H9 (cell line): ENCODE data around the gene TREM1. TPM values are rescaled to one million over a fixed set of nuclear protein-coding genes. Genes with fewer than 3 reads are reported as not detected.

Experiments
- DNase-seq: peaks from one replicate; pipeline ENCODE4 v3.0.0-alpha.2; 2017
- H2AFZ ChIP-seq: one replicate; pipeline ENCODE4 v1.6.1; 2013; ENCODE audit warnings: mild to moderate bottlenecking, low read length, control low read depth, moderate library complexity
- H2AK5ac ChIP-seq: 2 replicates; pipeline ENCODE4 v1.6.1; 2013; ENCODE audit warnings: low read length, control low read depth, mixed read lengths; ENCODE audit not compliant: insufficient read length
- H2BK120ac ChIP-seq: one replicate; pipeline ENCODE4 v1.6.1; 2013; ENCODE audit warnings: low read depth, mild to moderate bottlenecking, low read length, control low read depth, inconsistent platforms; ENCODE audit not compliant: poor library complexity, severe bottlenecking
- H2BK12ac ChIP-seq: 2 replicates; pipeline ENCODE4 v1.6.1; 2013; ENCODE audit warnings: low read length, control low read depth, mixed read lengths, low read depth; ENCODE audit not compliant: insufficient read length
- H2BK15ac ChIP-seq: 2 replicates; pipeline ENCODE4 v1.6.1; 2013; ENCODE audit warnings: low read depth, low read length, control low read depth
- H2BK20ac ChIP-seq: one replicate; pipeline ENCODE4 v1.6.1; 2013; ENCODE audit warnings: low read depth, mild to moderate bottlenecking, low read length, control low read depth, inconsistent platforms; ENCODE audit not compliant: poor library complexity, severe bottlenecking
- H2BK5ac ChIP-seq: 2 replicates; pipeline ENCODE4 v1.6.1; 2013; ENCODE audit warnings: low read length, control low read depth, mixed read lengths; ENCODE audit not compliant: insufficient read length
- H3K14ac ChIP-seq: 2 replicates; pipeline ENCODE4 v1.6.1; 2013; ENCODE audit warnings: low read length, control low read depth; ENCODE audit not compliant: insufficient read depth
- H3K18ac ChIP-seq: 2 replicates; pipeline ENCODE4 v1.6.1; 2013; ENCODE audit warnings: low read depth, mild to moderate bottlenecking, mixed read lengths, low read length, control low read depth; ENCODE audit not compliant: insufficient read length
- H3K23ac ChIP-seq: 2 replicates; pipeline ENCODE4 v1.6.1; 2013; ENCODE audit warnings: low read length, control low read depth, mixed read lengths, low read depth; ENCODE audit not compliant: insufficient read length
- H3K23me2 ChIP-seq: 2 replicates; pipeline ENCODE4 v1.6.1; 2013; ENCODE audit warnings: low read depth, mild to moderate bottlenecking, mixed read lengths, low read length, control low read depth; ENCODE audit not compliant: insufficient read length, poor library complexity, severe bottlenecking
- H3K27ac ChIP-seq: 2 replicates; pipeline ENCODE4 v1.5.1; 2013; ENCODE audit warnings: low read length, control low read depth, mixed read lengths, low read depth; ENCODE audit not compliant: insufficient read length
- H3K27me3 ChIP-seq: 2 replicates; pipeline ENCODE4 v1.6.1; 2013; ENCODE audit warnings: low read length, control low read depth, inconsistent platforms; ENCODE audit not compliant: insufficient read depth
- H3K4ac ChIP-seq: 2 replicates; pipeline ENCODE4 v1.6.1; 2013; ENCODE audit warnings: low read depth, mild to moderate bottlenecking, control low read depth, inconsistent platforms, low read length, moderate library complexity
- H3K4me1 ChIP-seq: 2 replicates; pipeline ENCODE4 v1.6.1; 2013; ENCODE audit warnings: low read length, control low read depth, inconsistent platforms; ENCODE audit not compliant: insufficient read depth
- H3K4me2 ChIP-seq: 2 replicates; pipeline ENCODE4 v1.6.1; 2013; ENCODE audit warnings: low read length, control low read depth, mixed read lengths; ENCODE audit not compliant: insufficient read length, insufficient read depth
- H3K56ac ChIP-seq: 2 replicates; pipeline ENCODE4 v1.6.1; 2013; ENCODE audit warnings: low read depth, mild to moderate bottlenecking, mixed read lengths, low read length, control low read depth; ENCODE audit not compliant: insufficient read length
- H3K79me1 ChIP-seq: 2 replicates; pipeline ENCODE4 v1.6.1; 2013; ENCODE audit warnings: low read depth, mild to moderate bottlenecking, moderate library complexity, low read length, control low read depth, inconsistent platforms; ENCODE audit not compliant: insufficient read depth, poor library complexity, severe bottlenecking
- H3K79me2 ChIP-seq: 2 replicates; pipeline ENCODE4 v1.6.1; 2013; ENCODE audit warnings: low read length, control low read depth, inconsistent platforms; ENCODE audit not compliant: insufficient read depth
- H3K9ac ChIP-seq: 2 replicates; pipeline ENCODE4 v1.6.1; 2013; ENCODE audit warnings: low read length, control low read depth, mixed read lengths; ENCODE audit not compliant: insufficient read length; ENCODE audit errors: extremely low read depth
- H3K9me3 ChIP-seq: one replicate; pipeline ENCODE4 v1.6.1; 2013; ENCODE audit warnings: low read depth, low read length, inconsistent platforms; ENCODE audit not compliant: control insufficient read depth
- H3T11ph ChIP-seq: one replicate; pipeline ENCODE4 v1.6.1; 2013; ENCODE audit warnings: mild to moderate bottlenecking, low read length, control low read depth, inconsistent platforms
- H4K20me1 ChIP-seq: one replicate; pipeline ENCODE4 v1.6.1; 2013; ENCODE audit not compliant: control insufficient read depth, insufficient read length, insufficient read depth
- H4K5ac ChIP-seq: 2 replicates; pipeline ENCODE4 v1.6.1; 2013; ENCODE audit warnings: low read depth, mild to moderate bottlenecking, mixed read lengths, low read length, control low read depth; ENCODE audit not compliant: insufficient read length
- H4K8ac ChIP-seq: replicated peaks from 2 replicates; pipeline ENCODE4 v1.6.1; 2013; ENCODE audit warnings: low read length, control low read depth, mixed read lengths, low read depth; ENCODE audit not compliant: insufficient read length
- H4K91ac ChIP-seq: 2 replicates; pipeline ENCODE4 v1.6.1; 2013; ENCODE audit warnings: low read depth, mild to moderate bottlenecking, moderate library complexity, mixed read lengths, low read length, control low read depth; ENCODE audit not compliant: insufficient read length
- H3K27ac Mint-ChIP-seq, 3 experiments: 2 replicates in 2 of 3; 3 replicates in 1 of 3; pipeline ENCODE4 v1.8.0; 2020 to 2021; ENCODE audit warnings: mixed read lengths in 3 of 3, mild to moderate bottlenecking in 1 of 3, moderate library complexity in 1 of 3
- H3K27me3 Mint-ChIP-seq: 2 replicates; pipeline ENCODE4 v1.8.0; 2021; ENCODE audit warnings: low read depth, mild to moderate bottlenecking, moderate library complexity, mixed read lengths
- H3K36me3 Mint-ChIP-seq, 3 experiments: 2 replicates in 2 of 3; 3 replicates in 1 of 3; pipeline ENCODE4 v1.8.0; 2020 to 2021; ENCODE audit warnings: low read depth in 3 of 3, mixed read lengths in 3 of 3; ENCODE audit not compliant: insufficient read depth in 1 of 3
- H3K4me1 Mint-ChIP-seq, 2 experiments: 2 replicates each; pipeline ENCODE4 v1.8.0; 2020; ENCODE audit warnings: mixed read lengths in 2 of 2
- H3K4me3 Mint-ChIP-seq, 2 experiments: 2 replicates in 1 of 2; 3 replicates in 1 of 2; pipeline ENCODE4 v1.8.0; 2020 to 2021; ENCODE audit warnings: mild to moderate bottlenecking in 2 of 2, mixed read lengths in 2 of 2, moderate library complexity in 1 of 2
- H3K9me3 Mint-ChIP-seq, 2 experiments: 2 replicates in 1 of 2; 3 replicates in 1 of 2; pipeline ENCODE4 v1.8.0; 2020; ENCODE audit warnings: mild to moderate bottlenecking in 2 of 2, mixed read lengths in 2 of 2, moderate library complexity in 1 of 2
- WGBS: extraction: QIAGEN DNeasy Blood & Tissue Kit; methylation state at CpG from one replicate; pipeline ENCODE4 v1.1.7; 2013; ENCODE audit warnings: missing lambda C conversion rate, low lambda C conversion rate, mixed read lengths; ENCODE audit not compliant: insufficient read length; ENCODE audit errors: extremely low coverage; 5-methylcytosine and 5-hydroxymethylcytosine counted together
- total RNA-seq: library from RNA; stranded (reverse); gene quantifications from 2 replicates; pipeline ENCODE4 v1.2.1, GENCODE V29; 2021
- TF ChIP-seq, protein P1 (sequence below): fragments of 200-600 bp; sonication (generic); conservative IDR thresholded peaks from 3 replicates; pipeline ENCODE4 v1.8.0; 2021; ENCODE audit warnings: antibody characterized with exemption, mild to moderate bottlenecking

TREM1 gene
- total RNA-seq, 1 experiment from 2014 or later = not detected

DNA sequence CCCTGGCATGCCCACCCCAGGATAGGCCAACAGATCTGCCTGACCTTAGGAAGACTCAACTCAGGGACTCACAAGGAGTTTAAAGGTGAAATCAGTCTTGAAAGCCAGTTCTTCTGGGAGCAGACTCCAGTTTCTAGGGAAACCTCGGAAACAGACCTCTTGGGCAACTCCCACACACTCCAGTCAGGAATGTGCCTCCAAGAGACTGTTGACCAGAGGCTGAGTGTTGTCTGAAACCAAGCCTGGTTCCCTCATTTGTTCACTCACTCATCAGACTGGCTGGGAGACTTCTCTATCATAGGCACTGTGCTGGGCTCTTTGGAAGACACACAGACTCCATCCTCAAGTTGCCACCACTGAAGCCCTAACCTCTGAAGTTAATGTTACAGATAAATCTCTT, 1.8 kb downstream of the TREM1 start:
- Histone ChIP-seq H2AK5ac (no peak overlapping the region), H2BK20ac (no peak overlapping the region), H3K9me3 (no peaks in the 10 kb centered on the region), H3K79me2 (no peaks in the 10 kb centered on the region), H3K9ac (no peak overlapping the region), H3K18ac (no peak overlapping the region), H3T11ph (no peak overlapping the region), H2AFZ (no peak overlapping the region), H3K14ac (no peak overlapping the region), H3K27me3 (no peaks in the 10 kb centered on the region; the same call in 1 of the 2 replicates), H3K23ac (no peak overlapping the region), H2BK120ac (no peak overlapping the region), H4K8ac (no peak overlapping the region), H2BK15ac (no peak overlapping the region), H3K23me2 (no peaks in the 10 kb centered on the region), H3K4ac (no peak overlapping the region), H4K20me1 (no peaks in the 10 kb centered on the region), H4K5ac (no peak overlapping the region), H3K27ac (no peak overlapping the region), H4K91ac (no peak overlapping the region), H3K79me1 (no peaks in the 10 kb centered on the region), H2BK12ac (no peak overlapping the region), H3K56ac (no peak overlapping the region), H3K4me1 (no peaks in the 10 kb centered on the region), H2BK5ac (no peak overlapping the region), H3K4me2 (no peak overlapping the region)
- Mint-ChIP-seq H3K27me3 (peaks cover 21% of the 10 kb centered on the region), H3K27ac (no peak overlapping the region), H3K36me3 (no peaks in the 10 kb centered on the region), H3K9me3 (no peaks in the 10 kb centered on the region), H3K4me1 (peaks cover 20 to 24% of the 10 kb centered on the region in 2 experiments), H3K4me3 (no peak overlapping the region)
- TF ChIP-seq, protein P1, sequence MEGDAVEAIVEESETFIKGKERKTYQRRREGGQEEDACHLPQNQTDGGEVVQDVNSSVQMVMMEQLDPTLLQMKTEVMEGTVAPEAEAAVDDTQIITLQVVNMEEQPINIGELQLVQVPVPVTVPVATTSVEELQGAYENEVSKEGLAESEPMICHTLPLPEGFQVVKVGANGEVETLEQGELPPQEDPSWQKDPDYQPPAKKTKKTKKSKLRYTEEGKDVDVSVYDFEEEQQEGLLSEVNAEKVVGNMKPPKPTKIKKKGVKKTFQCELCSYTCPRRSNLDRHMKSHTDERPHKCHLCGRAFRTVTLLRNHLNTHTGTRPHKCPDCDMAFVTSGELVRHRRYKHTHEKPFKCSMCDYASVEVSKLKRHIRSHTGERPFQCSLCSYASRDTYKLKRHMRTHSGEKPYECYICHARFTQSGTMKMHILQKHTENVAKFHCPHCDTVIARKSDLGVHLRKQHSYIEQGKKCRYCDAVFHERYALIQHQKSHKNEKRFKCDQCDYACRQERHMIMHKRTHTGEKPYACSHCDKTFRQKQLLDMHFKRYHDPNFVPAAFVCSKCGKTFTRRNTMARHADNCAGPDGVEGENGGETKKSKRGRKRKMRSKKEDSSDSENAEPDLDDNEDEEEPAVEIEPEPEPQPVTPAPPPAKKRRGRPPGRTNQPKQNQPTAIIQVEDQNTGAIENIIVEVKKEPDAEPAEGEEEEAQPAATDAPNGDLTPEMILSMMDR = no peak
- WGBS = no CpG with 5 or more reads among the region's 1 CpG
- DNase-seq = no peak
